ENCODE measurements around the gene CDH11.

GRCh38 chr16:64926476-64926875, 195.4 kb downstream of the CDH11 start:
- TF ChIP-seq POLR2A (IDR thresholded peaks at IDR 0.05) (no peak), CTCF (IDR thresholded peaks at IDR 0.05) (no peak), POLR2AphosphoS5 (IDR thresholded peaks at IDR 0.05) (no peak)

All from sigmoid colon (tissue), 4 donors.